Measurements from ENCODE around the gene HS3ST3B1. TPM values are rescaled to one million over a fixed set of nuclear protein-coding genes. Genes with fewer than 3 reads are reported as not detected.

Gene HS3ST3B1
- total RNA-seq, 1 experiment from 2014 or later: 22.3 TPM

DNA sequence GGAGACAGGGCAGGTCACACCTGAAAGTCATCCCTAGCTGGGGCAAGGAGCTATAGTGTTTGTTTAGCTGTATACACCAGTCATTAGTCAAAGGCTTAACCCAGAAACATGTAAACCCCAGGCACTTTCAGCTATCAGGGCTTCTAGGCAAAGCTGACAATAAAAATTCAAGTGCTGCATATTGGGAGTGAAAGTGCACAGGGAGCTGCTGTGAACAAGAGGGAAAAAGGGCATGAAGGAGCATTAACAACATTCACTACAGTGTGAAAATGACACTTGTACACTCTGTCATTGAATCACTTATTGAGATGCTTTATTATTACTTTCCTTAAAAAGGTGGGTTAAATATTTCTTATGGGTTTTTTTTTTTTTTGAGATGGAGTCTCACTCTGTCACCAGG lies 92.8 kb downstream of the HS3ST3B1 start (continued):
- TF ChIP-seq, protein P1, sequence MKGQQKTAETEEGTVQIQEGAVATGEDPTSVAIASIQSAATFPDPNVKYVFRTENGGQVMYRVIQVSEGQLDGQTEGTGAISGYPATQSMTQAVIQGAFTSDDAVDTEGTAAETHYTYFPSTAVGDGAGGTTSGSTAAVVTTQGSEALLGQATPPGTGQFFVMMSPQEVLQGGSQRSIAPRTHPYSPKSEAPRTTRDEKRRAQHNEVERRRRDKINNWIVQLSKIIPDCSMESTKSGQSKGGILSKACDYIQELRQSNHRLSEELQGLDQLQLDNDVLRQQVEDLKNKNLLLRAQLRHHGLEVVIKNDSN (CRISPR knock-in tag; IDR thresholded peaks at IDR 0.05): no peak
- TF ChIP-seq, protein P2, sequence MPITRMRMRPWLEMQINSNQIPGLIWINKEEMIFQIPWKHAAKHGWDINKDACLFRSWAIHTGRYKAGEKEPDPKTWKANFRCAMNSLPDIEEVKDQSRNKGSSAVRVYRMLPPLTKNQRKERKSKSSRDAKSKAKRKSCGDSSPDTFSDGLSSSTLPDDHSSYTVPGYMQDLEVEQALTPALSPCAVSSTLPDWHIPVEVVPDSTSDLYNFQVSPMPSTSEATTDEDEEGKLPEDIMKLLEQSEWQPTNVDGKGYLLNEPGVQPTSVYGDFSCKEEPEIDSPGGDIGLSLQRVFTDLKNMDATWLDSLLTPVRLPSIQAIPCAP (CRISPR knock-in tag; IDR thresholded peaks at IDR 0.05): no peak
- TF ChIP-seq, protein P3, sequence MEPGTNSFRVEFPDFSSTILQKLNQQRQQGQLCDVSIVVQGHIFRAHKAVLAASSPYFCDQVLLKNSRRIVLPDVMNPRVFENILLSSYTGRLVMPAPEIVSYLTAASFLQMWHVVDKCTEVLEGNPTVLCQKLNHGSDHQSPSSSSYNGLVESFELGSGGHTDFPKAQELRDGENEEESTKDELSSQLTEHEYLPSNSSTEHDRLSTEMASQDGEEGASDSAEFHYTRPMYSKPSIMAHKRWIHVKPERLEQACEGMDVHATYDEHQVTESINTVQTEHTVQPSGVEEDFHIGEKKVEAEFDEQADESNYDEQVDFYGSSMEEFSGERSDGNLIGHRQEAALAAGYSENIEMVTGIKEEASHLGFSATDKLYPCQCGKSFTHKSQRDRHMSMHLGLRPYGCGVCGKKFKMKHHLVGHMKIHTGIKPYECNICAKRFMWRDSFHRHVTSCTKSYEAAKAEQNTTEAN (CRISPR knock-in tag; IDR thresholded peaks at IDR 0.05): no peak
- TF ChIP-seq NFE2L1 (CRISPR knock-in tag; IDR thresholded peaks at IDR 0.05) (no peak), ZNF396 (CRISPR knock-in tag; IDR thresholded peaks at IDR 0.05; ENCODE audit: borderline replicate concordance) (no peak), ZNF281 (CRISPR knock-in tag; IDR thresholded peaks at IDR 0.05) (no peak), NR3C1 (CRISPR knock-in tag; conservative IDR thresholded peaks at IDR 0.05; ENCODE audit: low read depth) (no peak)

GRCh38 chr17:14395255-14395654 lies 94.4 kb downstream of the HS3ST3B1 start:
- CTCF ChIA-PET: no interaction called here
- ATAC-seq (no peak), DNase-seq (ENCODE audit: low spot score) (no peak)
- no peak overlapping the region for H3K27ac Mint-ChIP-seq
- no peak overlapping the region for H3K4me3 Mint-ChIP-seq
- POLR2A ChIA-PET: no interaction called here
- no peaks in the 10 kb centered on the region; the same call in 1 of the 2 replicates for H3K27me3 Mint-ChIP-seq (ENCODE audit: low read depth)
- H3K36me3 Mint-ChIP-seq: peaks cover 7% of the 10 kb centered on the region; the same call in 1 of the 2 replicates
- TF ChIP-seq E2F4 (CRISPR knock-in tag; IDR thresholded peaks at IDR 0.05; ENCODE audit: borderline replicate concordance, low read depth): no peak
- TF ChIP-seq TEAD1 (CRISPR knock-in tag; IDR thresholded peaks at IDR 0.05): no peak
- TF ChIP-seq KAT7 (CRISPR knock-in tag; IDR thresholded peaks at IDR 0.05; ENCODE audit: borderline replicate concordance): no peak
- TF ChIP-seq, protein P4, sequence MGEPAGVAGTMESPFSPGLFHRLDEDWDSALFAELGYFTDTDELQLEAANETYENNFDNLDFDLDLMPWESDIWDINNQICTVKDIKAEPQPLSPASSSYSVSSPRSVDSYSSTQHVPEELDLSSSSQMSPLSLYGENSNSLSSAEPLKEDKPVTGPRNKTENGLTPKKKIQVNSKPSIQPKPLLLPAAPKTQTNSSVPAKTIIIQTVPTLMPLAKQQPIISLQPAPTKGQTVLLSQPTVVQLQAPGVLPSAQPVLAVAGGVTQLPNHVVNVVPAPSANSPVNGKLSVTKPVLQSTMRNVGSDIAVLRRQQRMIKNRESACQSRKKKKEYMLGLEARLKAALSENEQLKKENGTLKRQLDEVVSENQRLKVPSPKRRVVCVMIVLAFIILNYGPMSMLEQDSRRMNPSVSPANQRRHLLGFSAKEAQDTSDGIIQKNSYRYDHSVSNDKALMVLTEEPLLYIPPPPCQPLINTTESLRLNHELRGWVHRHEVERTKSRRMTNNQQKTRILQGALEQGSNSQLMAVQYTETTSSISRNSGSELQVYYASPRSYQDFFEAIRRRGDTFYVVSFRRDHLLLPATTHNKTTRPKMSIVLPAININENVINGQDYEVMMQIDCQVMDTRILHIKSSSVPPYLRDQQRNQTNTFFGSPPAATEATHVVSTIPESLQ (CRISPR knock-in tag; IDR thresholded peaks at IDR 0.05): no peak
- TF ChIP-seq, protein P1 (CRISPR knock-in tag; IDR thresholded peaks at IDR 0.05): no peak
- no peak for TF ChIP-seq OVOL2 (CRISPR knock-in tag; IDR thresholded peaks at IDR 0.05; ENCODE audit: borderline replicate concordance)
- TF ChIP-seq NR3C1 (CRISPR knock-in tag; conservative IDR thresholded peaks at IDR 0.05; ENCODE audit: low read depth): no peak
- TF ChIP-seq RELA (CRISPR knock-in tag; IDR thresholded peaks at IDR 0.05; ENCODE audit: borderline replicate concordance): no peak
- no peak for TF ChIP-seq ZNF425 (CRISPR knock-in tag; conservative IDR thresholded peaks at IDR 0.05)
- TF ChIP-seq GRHL2 (CRISPR knock-in tag; IDR thresholded peaks at IDR 0.05; ENCODE audit: insufficient replicate concordance, severe bottlenecking): no peak
- no peak for TF ChIP-seq CBFB (CRISPR knock-in tag; IDR thresholded peaks at IDR 0.05; ENCODE audit: low read depth)
- no peak for TF ChIP-seq EMX1 (CRISPR knock-in tag; IDR thresholded peaks at IDR 0.05)
- TF ChIP-seq SOX15 (CRISPR knock-in tag; IDR thresholded peaks at IDR 0.05): no peak
- TF ChIP-seq ZNF416 (CRISPR knock-in tag; IDR thresholded peaks at IDR 0.05): no peak
- TF ChIP-seq JAZF1 (CRISPR knock-in tag; IDR thresholded peaks at IDR 0.05): no peak
- no peak for TF ChIP-seq TP53 (CRISPR knock-in tag; IDR thresholded peaks at IDR 0.05)
- no peak for TF ChIP-seq ZNF138 (CRISPR knock-in tag; conservative IDR thresholded peaks at IDR 0.05)
- TF ChIP-seq ZMAT4 (CRISPR knock-in tag; IDR thresholded peaks at IDR 0.05): no peak
- TF ChIP-seq TEAD4 (CRISPR knock-in tag; IDR thresholded peaks at IDR 0.05): no peak
- peaks cover 12% of the 10 kb centered on the region for H3K9me3 Mint-ChIP-seq
- peaks cover 5% of the 10 kb centered on the region for H3K4me1 Mint-ChIP-seq

Data from WTC11 (cell line).